Panc1 (cell line): ENCODE data around the gene NINJ2.

Experiments
- POLR2AphosphoS5 ChIP-seq: IDR thresholded peaks from 2 replicates; pipeline ENCODE4 v1.6.1; 2012; ENCODE audit warnings: mild to moderate bottlenecking, low read depth, low read length, moderate library complexity
- TF ChIP-seq, protein P1 (sequence below): fragments of 450-650 bp; IDR thresholded peaks from 2 replicates; pipeline ENCODE4 v1.5.1; 2017; ENCODE audit warnings: mild to moderate bottlenecking

DNA sequence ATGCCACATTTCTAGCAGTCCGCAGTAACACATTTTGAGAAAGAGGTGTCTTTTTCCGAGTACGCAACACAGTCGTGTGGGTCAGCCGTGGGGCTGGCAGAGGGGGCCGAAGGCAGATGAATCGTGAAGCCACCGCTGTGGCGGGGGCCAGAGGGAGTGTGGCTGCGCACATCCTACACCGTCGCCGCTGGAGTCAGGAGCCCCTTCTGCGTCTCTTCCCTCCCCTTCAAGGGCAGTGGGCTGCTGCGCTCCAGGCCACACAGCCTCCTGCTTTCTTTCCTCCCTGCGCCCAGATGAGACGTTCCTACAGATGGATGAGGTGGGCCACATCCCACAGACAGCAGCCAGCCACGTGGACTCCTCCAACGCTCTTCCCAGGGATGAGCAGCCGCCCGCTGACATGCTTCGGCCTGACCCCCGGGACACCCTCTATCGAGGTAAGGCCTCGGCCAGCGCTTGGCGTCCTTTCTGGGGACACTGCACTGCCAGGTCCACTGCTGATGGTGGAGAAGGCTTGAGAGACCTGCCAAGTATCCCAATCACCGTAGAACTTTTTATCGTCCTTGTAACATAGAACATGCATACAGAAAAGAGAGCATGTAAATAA lies 113.7 kb downstream of the NINJ2 start:
- TF ChIP-seq, protein P1, sequence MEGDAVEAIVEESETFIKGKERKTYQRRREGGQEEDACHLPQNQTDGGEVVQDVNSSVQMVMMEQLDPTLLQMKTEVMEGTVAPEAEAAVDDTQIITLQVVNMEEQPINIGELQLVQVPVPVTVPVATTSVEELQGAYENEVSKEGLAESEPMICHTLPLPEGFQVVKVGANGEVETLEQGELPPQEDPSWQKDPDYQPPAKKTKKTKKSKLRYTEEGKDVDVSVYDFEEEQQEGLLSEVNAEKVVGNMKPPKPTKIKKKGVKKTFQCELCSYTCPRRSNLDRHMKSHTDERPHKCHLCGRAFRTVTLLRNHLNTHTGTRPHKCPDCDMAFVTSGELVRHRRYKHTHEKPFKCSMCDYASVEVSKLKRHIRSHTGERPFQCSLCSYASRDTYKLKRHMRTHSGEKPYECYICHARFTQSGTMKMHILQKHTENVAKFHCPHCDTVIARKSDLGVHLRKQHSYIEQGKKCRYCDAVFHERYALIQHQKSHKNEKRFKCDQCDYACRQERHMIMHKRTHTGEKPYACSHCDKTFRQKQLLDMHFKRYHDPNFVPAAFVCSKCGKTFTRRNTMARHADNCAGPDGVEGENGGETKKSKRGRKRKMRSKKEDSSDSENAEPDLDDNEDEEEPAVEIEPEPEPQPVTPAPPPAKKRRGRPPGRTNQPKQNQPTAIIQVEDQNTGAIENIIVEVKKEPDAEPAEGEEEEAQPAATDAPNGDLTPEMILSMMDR: no peak
- TF ChIP-seq POLR2AphosphoS5: no peak
